ENCODE measurements around the gene GRM7.

DNA sequence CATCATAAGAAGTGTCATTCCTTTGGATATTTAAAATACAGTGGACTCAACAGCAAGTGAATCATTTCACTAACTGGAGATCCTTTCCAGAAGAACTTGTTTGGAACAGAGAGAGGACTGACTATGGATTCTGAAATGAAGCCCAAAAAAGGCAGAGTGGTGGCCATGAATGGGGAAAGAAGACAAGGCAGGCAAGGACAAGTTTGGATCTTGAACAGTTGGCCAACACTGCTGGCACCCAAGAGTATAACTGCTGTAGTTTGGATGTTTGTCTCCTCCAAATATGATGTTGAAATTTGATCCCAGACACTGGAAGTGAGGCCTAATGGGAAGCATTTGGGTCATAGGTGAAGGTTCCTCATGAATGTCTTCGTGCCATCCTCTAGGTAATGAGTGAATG is 686.9 kb downstream of the GRM7 start:
- TF ChIP-seq GATA3 (IDR thresholded peaks at IDR 0.05; ENCODE audit: low read depth, low read length) (no peak), GATA2 (IDR thresholded peaks at IDR 0.05; ENCODE audit: low read depth, low read length) (no peak)

Measured in SH-SY5Y (cell line).